ENCODE results near the gene ADARB2. TPM values are rescaled to one million over a fixed set of nuclear protein-coding genes. Genes with fewer than 3 reads are reported as not detected.
"Not testable (repeated sequence)": the region's sequence is repeated elsewhere in the genome, so short reads cannot be mapped to it uniquely, and the experiment has no call there.

The ADARB2 gene
- total RNA-seq, 1 donor from 2014 or later, result 0.06 TPM

GRCh38 chr10:1339396-1339795 lies 397.9 kb downstream of the ADARB2 start:
- DNase-seq (ENCODE audit: low spot score), result no peak

GRCh38 chr10:1335642-1336041 lies 401.7 kb downstream of the ADARB2 start:
- no peak for DNase-seq (ENCODE audit: low spot score)

- DNase-seq (ENCODE audit: low spot score), result no peak
Measured at GRCh38 chr10:1333981-1334380, 403.3 kb downstream of the ADARB2 start.

GRCh38 chr10:1331560-1331959 lies 405.8 kb downstream of the ADARB2 start:
- no peak for DNase-seq (ENCODE audit: low spot score)

GRCh38 chr10:1329622-1330021 lies 407.7 kb downstream of the ADARB2 start:
- DNase-seq (ENCODE audit: low spot score), result no peak

GRCh38 chr10:1328981-1329614 lies 408.2 kb downstream of the ADARB2 start:
- no peak for DNase-seq (ENCODE audit: low spot score)

GRCh38 chr10:1328161-1328823 lies 409.0 kb downstream of the ADARB2 start:
- no peak for DNase-seq (ENCODE audit: low spot score)

GRCh38 chr10:1327759-1328158 lies 409.6 kb downstream of the ADARB2 start:
- DNase-seq (ENCODE audit: low spot score), result no peak

- not testable (repeated sequence) for DNase-seq (ENCODE audit: low spot score)
Measured at GRCh38 chr10:1326514-1326913, 410.8 kb downstream of the ADARB2 start.

GRCh38 chr10:1324903-1325302 lies 412.4 kb downstream of the ADARB2 start:
- DNase-seq (ENCODE audit: low spot score), result no peak

- no peak for DNase-seq (ENCODE audit: low spot score)
Measured at GRCh38 chr10:1323951-1324350, 413.4 kb downstream of the ADARB2 start.

GRCh38 chr10:1320739-1321320 lies 416.5 kb downstream of the ADARB2 start:
- DNase-seq (ENCODE audit: low spot score), result no peak

- DNase-seq (ENCODE audit: low spot score), result no peak
Measured at GRCh38 chr10:1316809-1317143, 420.5 kb downstream of the ADARB2 start.

- DNase-seq (ENCODE audit: low spot score), result no peak
Measured at GRCh38 chr10:1316121-1316808, 421.1 kb downstream of the ADARB2 start.

GRCh38 chr10:1315178-1315577 lies 422.1 kb downstream of the ADARB2 start:
- DNase-seq (ENCODE audit: low spot score), result no peak

GRCh38 chr10:1311726-1312125 lies 425.6 kb downstream of the ADARB2 start:
- DNase-seq (ENCODE audit: low spot score), result no peak

- DNase-seq (ENCODE audit: low spot score), result no peak
Measured at GRCh38 chr10:1310271-1310789, 427.0 kb downstream of the ADARB2 start.

- DNase-seq (ENCODE audit: low spot score), result no peak
Measured at GRCh38 chr10:1309617-1310270, 427.6 kb downstream of the ADARB2 start.

- DNase-seq (ENCODE audit: low spot score), result no peak
Measured at GRCh38 chr10:1308962-1309616, 428.2 kb downstream of the ADARB2 start.

GRCh38 chr10:1308173-1308961 lies 429.0 kb downstream of the ADARB2 start:
- DNase-seq (ENCODE audit: low spot score), result no peak

Measured in mesenteric fat pad (tissue), 1 donor.